Lung (tissue), 16 donors: ENCODE results near the gene PM20D1. TPM values are rescaled to one million over a fixed set of nuclear protein-coding genes. Genes with fewer than 3 reads are reported as not detected.
A peak's percentile ranks its signal among the peaks of the same experiment; 100 is the strongest.
"Not testable (repeated sequence)": the region's sequence is repeated elsewhere in the genome, so short reads cannot be mapped to it uniquely, and the experiment has no call there.

Experiments
- ATAC-seq: fragments of 200-7000 bp; cut with Tn5 transposase; one replicate; pipeline ENCODE4 v1.9.1; 2020; ENCODE audit warnings: moderate number of reproducible peaks; ENCODE audit not compliant: insufficient read depth, low FRiP score
- DNase-seq, 3 donors: peaks; one replicate each; pipeline ENCODE4 v3.0.0-alpha.2; 2013 to 2017
- H3K27ac ChIP-seq, 2 donors: one replicate each; pipeline ENCODE4 v1.5.1; 2013; ENCODE audit warnings: mild to moderate bottlenecking in 2 of 2, moderate library complexity in 2 of 2, control low read depth in 1 of 2, inconsistent platforms in 1 of 2, low read depth in 1 of 2, low read length in 1 of 2
- H3K27me3 ChIP-seq, 3 donors: one replicate each; pipeline ENCODE4 v1.5.1; 2013; ENCODE audit warnings: low read length in 2 of 3; ENCODE audit not compliant: control insufficient read depth in 3 of 3, insufficient read depth in 3 of 3
- H3K36me3 ChIP-seq, 4 donors: one replicate each; pipeline ENCODE4 v1.5.1; 2013; ENCODE audit warnings: low read length in 4 of 4, mild to moderate bottlenecking in 1 of 4, moderate library complexity in 1 of 4; ENCODE audit not compliant: control insufficient read depth in 4 of 4, insufficient read depth in 4 of 4
- H3K4me1 ChIP-seq, 5 donors: one replicate each; pipeline ENCODE4 v1.5.1; 2013; ENCODE audit warnings: low read length in 5 of 5, mild to moderate bottlenecking in 2 of 5, moderate library complexity in 1 of 5; ENCODE audit not compliant: control insufficient read depth in 5 of 5, insufficient read depth in 5 of 5
- H3K4me3 ChIP-seq: one replicate; pipeline ENCODE4 v1.5.1; 2013; ENCODE audit warnings: mild to moderate bottlenecking, control low read depth, moderate library complexity
- H3K9ac ChIP-seq, 2 donors: one replicate each; pipeline ENCODE4 v1.5.1; 2013; ENCODE audit warnings: low read length in 2 of 2, control low read depth in 1 of 2; ENCODE audit not compliant: insufficient read depth in 1 of 2
- H3K9me3 ChIP-seq, 4 donors: one replicate each; pipeline ENCODE4 v1.5.1; 2013; ENCODE audit warnings: low read length in 3 of 4, mild to moderate bottlenecking in 1 of 4, moderate library complexity in 1 of 4; ENCODE audit not compliant: control insufficient read depth in 4 of 4, insufficient read depth in 3 of 4
- whole genome bisulfite sequencing, 2 donors: extraction: QIAGEN DNeasy Blood & Tissue Kit; methylation state at CpG; one replicate each; pipeline ENCODE4 v1.1.7; 2013; 5-methylcytosine and 5-hydroxymethylcytosine counted together
- long read RNA-seq, 5 donors: transcript quantifications; one replicate each; lab custom pipeline, GENCODE V29; 2026
- polyA plus RNA-seq, 2 donors: library from polyadenylated mRNA; stranded (reverse); fragments of 200-250 nt; gene quantifications; one replicate each; pipeline ENCODE4 v1.2.1, GENCODE V29; 2013
- total RNA-seq, 2 donors: library from RNA; depleted of rRNA in 1 of 2; stranded (reverse); fragments of >200 nt in 1 of 2; gene quantifications; one replicate each; pipeline ENCODE4 v1.2.1, GENCODE V29; 2014 to 2021
- TF ChIP-seq, protein P1 (sequence below): IDR thresholded peaks from 2 replicates; pipeline ENCODE4 v1.5.1; 2012; ENCODE audit warnings: mild to moderate bottlenecking; ENCODE audit errors: control extremely low read depth, extremely low read depth
- donor health status: control.
- donor health status: control.
- donor health status: Bipolar disorder and iron deficiency.
- donor health status: healthy.
- donor health status: DM: yes; HTN: yes; CAD: no.

Gene PM20D1, protein sequence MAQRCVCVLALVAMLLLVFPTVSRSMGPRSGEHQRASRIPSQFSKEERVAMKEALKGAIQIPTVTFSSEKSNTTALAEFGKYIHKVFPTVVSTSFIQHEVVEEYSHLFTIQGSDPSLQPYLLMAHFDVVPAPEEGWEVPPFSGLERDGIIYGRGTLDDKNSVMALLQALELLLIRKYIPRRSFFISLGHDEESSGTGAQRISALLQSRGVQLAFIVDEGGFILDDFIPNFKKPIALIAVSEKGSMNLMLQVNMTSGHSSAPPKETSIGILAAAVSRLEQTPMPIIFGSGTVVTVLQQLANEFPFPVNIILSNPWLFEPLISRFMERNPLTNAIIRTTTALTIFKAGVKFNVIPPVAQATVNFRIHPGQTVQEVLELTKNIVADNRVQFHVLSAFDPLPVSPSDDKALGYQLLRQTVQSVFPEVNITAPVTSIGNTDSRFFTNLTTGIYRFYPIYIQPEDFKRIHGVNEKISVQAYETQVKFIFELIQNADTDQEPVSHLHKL
- total RNA-seq (under 1 TPM; 0.28 to 0.48 TPM), polyA plus RNA-seq (under 1 TPM in 1 of 2 donors, not detected in 1; 0.06 TPM)
- long read RNA-seq, donor 1: 0 reads
- long read RNA-seq, donor 2: 0 reads
- long read RNA-seq, donor 3: 0 reads
- long read RNA-seq, donor 4: 0 reads
- long read RNA-seq, donor 5: 0 reads

DNA sequence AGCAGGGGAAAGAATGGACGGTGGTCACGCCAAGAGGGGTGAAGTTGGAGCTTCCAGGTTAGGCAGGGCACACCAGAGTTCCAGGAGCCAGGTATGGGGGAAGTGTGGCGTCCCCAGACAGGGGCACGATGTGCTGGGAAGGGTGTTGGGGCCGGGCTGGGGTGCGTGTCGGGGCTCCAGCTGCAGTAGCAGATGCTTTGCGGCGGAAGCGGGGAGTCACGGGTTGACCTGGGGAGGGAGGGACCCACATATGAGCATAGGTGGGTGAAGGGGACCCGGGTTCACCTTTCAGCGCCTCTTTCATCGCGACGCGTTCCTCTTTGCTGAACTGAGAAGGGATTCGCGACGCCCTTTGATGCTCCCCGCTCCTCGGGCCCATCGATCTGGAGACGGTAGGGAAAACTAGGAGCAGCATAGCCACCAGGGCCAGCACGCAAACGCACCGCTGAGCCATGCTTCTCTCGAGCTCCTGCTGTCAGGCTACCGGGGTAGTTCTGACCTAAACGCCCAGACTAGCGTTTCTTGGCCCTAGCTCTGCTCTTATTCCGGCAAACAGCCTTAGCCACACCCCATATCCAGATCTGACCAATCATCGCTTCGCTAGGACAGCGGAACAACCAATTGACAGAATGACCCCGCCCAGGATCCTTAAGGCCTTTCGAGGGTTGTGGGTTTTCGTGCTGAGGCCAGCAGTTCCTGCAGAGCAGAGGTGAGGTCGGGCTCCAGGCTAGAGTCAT, at the start of gene PM20D1:
Gene PM20D1, minus strand, starts transcription at position 514 of the 737 bp plus-strand sequence. Its CDS starts 60 bp downstream, at position 454.
- peak; percentile 82 for ATAC-seq
- WGBS, 2 donors: 46 to 94% methylated on average over 39 of the region's 39 CpGs
- no peak within 1 kb of the TSS for H3K4me3 ChIP-seq
- no peak within 1 kb of the TSS for H3K9ac ChIP-seq
- peak; percentile 65 to 78 (median 66) for DNase-seq
- no peaks in the 10 kb centered on the region for H3K36me3 ChIP-seq
- H3K4me1 ChIP-seq: no peaks in the 10 kb centered on the region
- peaks cover 0 to 10% (median 5%) of the 10 kb centered on the region in 3 donors for H3K27me3 ChIP-seq
- TF ChIP-seq, protein P1, sequence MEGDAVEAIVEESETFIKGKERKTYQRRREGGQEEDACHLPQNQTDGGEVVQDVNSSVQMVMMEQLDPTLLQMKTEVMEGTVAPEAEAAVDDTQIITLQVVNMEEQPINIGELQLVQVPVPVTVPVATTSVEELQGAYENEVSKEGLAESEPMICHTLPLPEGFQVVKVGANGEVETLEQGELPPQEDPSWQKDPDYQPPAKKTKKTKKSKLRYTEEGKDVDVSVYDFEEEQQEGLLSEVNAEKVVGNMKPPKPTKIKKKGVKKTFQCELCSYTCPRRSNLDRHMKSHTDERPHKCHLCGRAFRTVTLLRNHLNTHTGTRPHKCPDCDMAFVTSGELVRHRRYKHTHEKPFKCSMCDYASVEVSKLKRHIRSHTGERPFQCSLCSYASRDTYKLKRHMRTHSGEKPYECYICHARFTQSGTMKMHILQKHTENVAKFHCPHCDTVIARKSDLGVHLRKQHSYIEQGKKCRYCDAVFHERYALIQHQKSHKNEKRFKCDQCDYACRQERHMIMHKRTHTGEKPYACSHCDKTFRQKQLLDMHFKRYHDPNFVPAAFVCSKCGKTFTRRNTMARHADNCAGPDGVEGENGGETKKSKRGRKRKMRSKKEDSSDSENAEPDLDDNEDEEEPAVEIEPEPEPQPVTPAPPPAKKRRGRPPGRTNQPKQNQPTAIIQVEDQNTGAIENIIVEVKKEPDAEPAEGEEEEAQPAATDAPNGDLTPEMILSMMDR: no peak
- no peaks in the 10 kb centered on the region for H3K9me3 ChIP-seq
- H3K27ac ChIP-seq: no peak within 1 kb of the TSS

DNA sequence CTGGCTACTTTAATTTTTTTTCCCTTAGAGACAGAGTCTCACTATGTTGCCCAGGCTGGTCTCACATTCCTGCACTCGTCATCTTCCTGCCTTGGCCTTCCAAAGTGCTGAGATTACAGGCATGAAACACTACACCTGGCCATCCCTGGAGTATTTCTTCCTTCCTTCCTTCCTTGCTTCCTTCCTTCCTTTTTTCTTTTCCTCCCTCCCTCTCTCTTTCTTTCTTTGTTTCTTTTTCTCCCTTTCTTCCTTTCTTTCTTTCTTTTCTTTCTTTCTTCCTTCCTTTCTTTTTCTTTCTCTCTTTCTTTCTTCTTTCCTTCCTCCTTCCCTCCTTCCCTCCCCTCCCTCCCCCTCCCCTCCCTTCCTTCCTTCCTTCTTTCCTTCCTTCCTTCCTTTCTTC, 46.4 kb upstream of the PM20D1 start:
- DNase-seq (no peak), ATAC-seq (no peak)
- 87 to 91% methylated on average over 1 of the region's 1 CpG for WGBS, 2 donors

DNA sequence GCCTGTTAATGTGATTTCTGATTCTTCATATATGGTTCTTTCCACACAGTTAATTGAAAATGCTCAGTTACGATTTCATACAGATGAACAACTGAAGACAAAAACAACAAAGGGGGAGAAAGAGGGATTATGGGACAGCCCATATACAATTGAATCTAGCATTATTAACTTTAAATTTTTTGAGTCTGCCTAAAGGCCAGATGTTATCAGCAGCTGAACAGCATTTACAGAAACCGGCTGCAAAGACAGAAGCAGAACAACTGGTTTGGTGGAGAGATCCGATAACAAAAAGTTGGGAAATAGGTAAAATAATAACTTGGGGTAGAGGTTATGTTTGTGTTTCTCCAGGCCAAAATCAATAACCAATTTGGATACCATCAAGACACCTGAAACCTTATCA, 44.2 kb upstream of the PM20D1 start:
- H3K4me3 ChIP-seq, ATAC-seq, H3K9ac ChIP-seq, H3K4me1 ChIP-seq, H3K27me3 ChIP-seq, H3K36me3 ChIP-seq, DNase-seq, H3K27ac ChIP-seq: not testable (repeated sequence)
- H3K9me3 ChIP-seq: peaks cover 0 to 11% (median 0%) of the 10 kb centered on the region in 4 donors
- WGBS, 2 donors: 90 to 95% methylated on average over 3 of the region's 3 CpGs

More for the DNA sequence above, 46.4 kb upstream of the PM20D1 start:
- TF ChIP-seq, protein P1: no peak
- Histone ChIP-seq H3K4me1 (no peaks in the 10 kb centered on the region), H3K9ac (no peak overlapping the region), H3K27ac (no peak overlapping the region), H3K4me3 (no peak overlapping the region), H3K36me3 (peaks cover 0 to 1% (median 0%) of the 10 kb centered on the region in 4 donors), H3K27me3 (no peaks in the 10 kb centered on the region), H3K9me3 (peaks cover 0 to 13% (median 0%) of the 10 kb centered on the region in 4 donors)

DNA sequence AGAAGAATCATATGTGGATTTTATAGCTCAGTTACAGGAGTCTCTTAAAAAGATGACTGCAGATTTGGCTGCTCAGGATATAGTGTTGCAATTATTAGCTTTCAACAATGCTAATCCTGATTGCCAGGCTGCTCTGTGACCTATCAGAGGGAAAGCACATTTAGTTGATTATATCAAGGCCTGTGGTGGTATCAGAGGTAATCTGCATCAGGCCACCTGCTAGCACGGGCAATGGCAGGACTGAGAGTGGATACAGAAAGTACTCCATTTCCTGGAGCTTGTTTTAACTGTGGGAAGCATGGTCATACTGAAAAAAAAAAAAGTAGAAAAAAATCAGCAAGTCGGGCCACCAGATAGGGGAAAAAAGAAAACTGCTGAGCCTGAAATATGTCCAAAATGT, 42.2 kb upstream of the PM20D1 start:
- H3K36me3 ChIP-seq, H3K4me3 ChIP-seq, H3K9me3 ChIP-seq, H3K27ac ChIP-seq, H3K4me1 ChIP-seq, H3K27me3 ChIP-seq, H3K9ac ChIP-seq, ATAC-seq, DNase-seq: not testable (repeated sequence)
- 12 to 52% methylated on average over 2 of the region's 2 CpGs for WGBS, 2 donors

DNA sequence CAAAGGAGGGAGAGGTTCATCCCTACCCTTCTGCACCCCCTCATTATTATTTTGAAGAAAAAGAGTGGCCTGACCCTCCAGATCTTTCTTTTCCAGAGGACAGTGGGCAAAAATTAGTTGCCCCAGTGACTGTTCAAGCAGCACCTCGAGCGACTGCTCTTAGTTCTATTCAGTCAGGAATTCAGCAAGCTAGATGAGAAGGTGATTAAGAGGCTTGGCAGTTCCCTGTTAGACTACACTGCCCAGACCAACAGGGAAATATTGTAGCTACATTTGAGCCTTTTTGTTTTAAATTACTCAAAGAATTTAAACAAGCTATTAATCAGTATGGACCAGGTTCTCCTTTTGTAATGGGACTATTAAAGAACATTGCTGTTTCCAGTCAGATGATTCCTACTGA, 41.5 kb upstream of the PM20D1 start:
- not testable (repeated sequence) for DNase-seq

DNA sequence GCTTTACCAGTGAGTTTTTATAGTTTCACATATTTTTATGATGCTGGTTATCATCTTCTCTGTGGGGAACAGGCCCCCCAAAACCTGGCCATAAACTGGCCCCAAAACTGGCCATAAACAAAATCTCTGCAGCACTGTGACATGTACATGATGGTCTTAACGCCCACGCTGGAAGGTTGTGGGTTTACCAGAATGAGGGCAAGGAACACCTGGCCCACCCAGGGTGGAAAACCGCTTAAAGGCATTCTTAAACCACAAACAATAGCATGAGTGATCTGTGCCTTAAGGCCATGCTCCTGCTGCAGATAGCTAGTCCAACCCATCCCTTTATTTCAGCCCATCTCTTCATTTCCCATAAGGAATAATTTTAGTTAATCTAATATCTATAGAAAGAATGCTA, 40.7 kb upstream of the PM20D1 start:
- H3K4me1 ChIP-seq, H3K9ac ChIP-seq, H3K27me3 ChIP-seq, DNase-seq, H3K9me3 ChIP-seq, H3K4me3 ChIP-seq, ATAC-seq, H3K36me3 ChIP-seq, H3K27ac ChIP-seq: not testable (repeated sequence)
- WGBS, 2 donors: 92 to 96% methylated on average over 3 of the region's 3 CpGs

More for the DNA sequence above, 41.5 kb upstream of the PM20D1 start:
- not testable (repeated sequence) for H3K27me3 ChIP-seq, H3K9ac ChIP-seq, H3K36me3 ChIP-seq, H3K4me1 ChIP-seq, H3K4me3 ChIP-seq, H3K9me3 ChIP-seq, ATAC-seq, H3K27ac ChIP-seq
- 89 to 94% methylated on average over 2 of the region's 2 CpGs for WGBS, 2 donors
